WTC11 (cell line): ENCODE measurements around the gene GALNT9. TPM values are rescaled to one million over a fixed set of nuclear protein-coding genes. Genes with fewer than 3 reads are reported as not detected.
"Not testable (repeated sequence)": the region's sequence is repeated elsewhere in the genome, so short reads cannot be mapped to it uniquely, and the experiment has no call there.

Experiments
- ATAC-seq: fragments of 200-7000 bp; cut with Tn5 transposase; 2 replicates; pipeline ENCODE4 v1.10.0; 2021; ENCODE audit warnings: mild to moderate bottlenecking, moderate library complexity
- CTCF ChIA-PET: fragments of 300-600 bp; sonication (Branson Sonifier 250); formaldehyde crosslinking; loops from one replicate; lab custom pipeline; 2021; ENCODE audit warnings: antibody characterized with exemption; lab: Charles Lee
- POLR2A ChIA-PET: fragments of 350-600 bp; sonication (Branson Sonifier 250); formaldehyde crosslinking; loops from one replicate; lab custom pipeline; 2021; ENCODE audit warnings: antibody characterized with exemption; lab: Charles Lee
- DNase-seq: peaks from one replicate; pipeline ENCODE4 v3.0.0; 2021; ENCODE audit warnings: low spot score
- H3K27ac Mint-ChIP-seq: 2 replicates; pipeline ENCODE4 v1.8.0; 2021; ENCODE audit warnings: mixed read lengths
- H3K27me3 Mint-ChIP-seq: 2 replicates; pipeline ENCODE4 v1.8.0; 2021; ENCODE audit warnings: low read depth, mild to moderate bottlenecking, moderate library complexity, mixed read lengths
- H3K36me3 Mint-ChIP-seq: 2 replicates; pipeline ENCODE4 v1.8.0; 2021; ENCODE audit warnings: mixed read lengths
- H3K4me1 Mint-ChIP-seq: 2 replicates; pipeline ENCODE4 v1.8.0; 2022; ENCODE audit warnings: mixed read lengths
- H3K4me3 Mint-ChIP-seq: 2 replicates; pipeline ENCODE4 v1.8.0; 2021; ENCODE audit warnings: mild to moderate bottlenecking, moderate library complexity, mixed read lengths
- H3K9me3 Mint-ChIP-seq: 2 replicates; pipeline ENCODE4 v1.8.0; 2021; ENCODE audit warnings: mixed read lengths
- ELF4 ChIP-seq: sonication (generic); formaldehyde crosslinking; IDR thresholded peaks from 2 replicates; pipeline ENCODE4 v1.8.1; 2022; ENCODE audit warnings: low read depth, mild to moderate bottlenecking, moderate library complexity, missing genetic modification reagents
- HMGA2 ChIP-seq: fragments of 250-450 bp; sonication (Bioruptor Pico); IDR thresholded peaks from 2 replicates; pipeline ENCODE4 v1.4.0; 2021; ENCODE audit warnings: mild to moderate bottlenecking, moderate library complexity
- IRF2 ChIP-seq: sonication (generic); formaldehyde crosslinking; IDR thresholded peaks from 2 replicates; pipeline ENCODE4 v1.8.0; 2022; ENCODE audit warnings: low read depth, missing genetic modification reagents, borderline replicate concordance
- MXD4 ChIP-seq: fragments of 250-450 bp; sonication (Bioruptor Pico); IDR thresholded peaks from 2 replicates; pipeline ENCODE4 v1.8.0; 2021; ENCODE audit warnings: mild to moderate bottlenecking, moderate library complexity, borderline replicate concordance
- NFATC4 ChIP-seq: fragments of 250-450 bp; sonication (Bioruptor Pico); IDR thresholded peaks from 2 replicates; pipeline ENCODE4 v1.9.0; 2021; ENCODE audit warnings: mild to moderate bottlenecking
- NFYB ChIP-seq: sonication (generic); formaldehyde crosslinking; conservative IDR thresholded peaks from 2 replicates; pipeline ENCODE4 v1.8.0; 2022; ENCODE audit warnings: low read depth, missing genetic modification reagents
- NR2C2 ChIP-seq: sonication (generic); formaldehyde crosslinking; IDR thresholded peaks from 2 replicates; pipeline ENCODE4 v1.8.0; 2022; ENCODE audit warnings: mild to moderate bottlenecking, missing genetic modification reagents
- NR3C1 ChIP-seq: sonication (generic); formaldehyde crosslinking; conservative IDR thresholded peaks from 2 replicates; pipeline ENCODE4 v1.8.1; 2023; ENCODE audit warnings: low read depth, mild to moderate bottlenecking, missing genetic modification reagents
- OVOL2 ChIP-seq: fragments of 250-450 bp; sonication (Bioruptor Pico); IDR thresholded peaks from 2 replicates; pipeline ENCODE4 v1.9.0; 2021; ENCODE audit warnings: mild to moderate bottlenecking, borderline replicate concordance
- RELA ChIP-seq: sonication (generic); formaldehyde crosslinking; IDR thresholded peaks from 2 replicates; pipeline ENCODE4 v1.8.1; 2022; ENCODE audit warnings: missing genetic modification reagents, mild to moderate bottlenecking, borderline replicate concordance
- ZNF121 ChIP-seq: sonication (generic); formaldehyde crosslinking; IDR thresholded peaks from 2 replicates; pipeline ENCODE4 v1.8.0; 2023; ENCODE audit warnings: missing genetic modification reagents
- total RNA-seq: library from RNA; stranded (reverse); gene quantifications from 3 replicates; pipeline ENCODE4 v1.2.3, GENCODE V29; 2021
- TF ChIP-seq, protein P1 (sequence below): sonication (generic); formaldehyde crosslinking; IDR thresholded peaks from 2 replicates; pipeline ENCODE4 v1.8.0; 2023; ENCODE audit warnings: missing genetic modification reagents, mild to moderate bottlenecking, borderline replicate concordance
- TF ChIP-seq, protein P2 (sequence below): sonication (generic); formaldehyde crosslinking; IDR thresholded peaks from 2 replicates; pipeline ENCODE4 v1.8.0; 2022; ENCODE audit warnings: mild to moderate bottlenecking, missing genetic modification reagents
- TF ChIP-seq, protein P3 (sequence below): sonication (generic); formaldehyde crosslinking; IDR thresholded peaks from 2 replicates; pipeline ENCODE4 v1.8.1; 2022; ENCODE audit warnings: missing genetic modification reagents, borderline replicate concordance
- TF ChIP-seq, protein P4 (sequence below): fragments of 200-600 bp; IDR thresholded peaks from 2 replicates; pipeline ENCODE4 v1.8.0; 2022; ENCODE audit warnings: antibody characterized with exemption
- TF ChIP-seq, protein P5 (sequence below): sonication (generic); formaldehyde crosslinking; IDR thresholded peaks from 2 replicates; pipeline ENCODE4 v1.8.1; 2023; ENCODE audit warnings: mild to moderate bottlenecking, missing genetic modification reagents, moderate library complexity

The GALNT9 gene
- total RNA-seq, 1 experiment from 2014 or later, result 0.90 TPM

DNA sequence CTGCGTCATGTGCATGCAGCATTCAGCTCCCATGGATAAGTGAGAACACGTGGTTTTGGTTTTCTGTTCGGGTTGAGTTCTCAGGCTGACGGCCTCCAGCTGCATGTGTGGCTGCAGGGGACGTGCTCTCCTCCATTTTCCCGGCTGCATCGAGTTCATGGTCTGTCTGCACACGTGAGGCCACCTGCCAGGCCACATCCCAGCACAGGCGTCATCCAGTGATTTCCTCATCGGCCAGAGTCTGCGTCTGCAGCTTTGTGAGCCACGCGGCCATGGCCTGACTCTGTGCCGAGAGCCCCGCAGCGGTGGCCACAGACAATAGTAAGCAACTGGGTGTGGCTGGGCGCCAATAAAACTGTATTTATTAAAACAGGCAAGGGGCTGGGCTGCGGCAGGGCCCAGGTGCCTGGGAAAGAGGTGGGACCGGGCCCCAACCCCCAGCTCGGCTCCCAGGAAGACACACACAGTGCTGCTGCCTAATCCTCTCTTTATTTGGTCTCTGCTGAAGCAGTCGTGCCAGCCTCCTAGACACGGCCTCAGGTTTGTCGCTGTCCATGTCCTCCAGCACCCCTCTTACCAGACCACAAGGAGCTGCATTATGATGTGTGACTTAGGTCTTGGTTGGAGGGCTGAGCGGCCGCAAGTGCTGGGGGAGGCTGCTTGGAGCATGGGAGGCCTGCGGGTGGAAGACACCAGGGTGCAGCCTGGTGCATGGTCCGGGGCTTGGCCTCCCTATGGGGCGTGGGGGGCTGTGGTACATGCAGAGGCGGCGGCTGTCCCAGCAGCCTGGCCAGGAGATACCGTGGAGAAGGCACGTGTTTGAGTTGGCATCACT, 133.1 kb downstream of the GALNT9 start (continued):
- TF ChIP-seq, protein P1, sequence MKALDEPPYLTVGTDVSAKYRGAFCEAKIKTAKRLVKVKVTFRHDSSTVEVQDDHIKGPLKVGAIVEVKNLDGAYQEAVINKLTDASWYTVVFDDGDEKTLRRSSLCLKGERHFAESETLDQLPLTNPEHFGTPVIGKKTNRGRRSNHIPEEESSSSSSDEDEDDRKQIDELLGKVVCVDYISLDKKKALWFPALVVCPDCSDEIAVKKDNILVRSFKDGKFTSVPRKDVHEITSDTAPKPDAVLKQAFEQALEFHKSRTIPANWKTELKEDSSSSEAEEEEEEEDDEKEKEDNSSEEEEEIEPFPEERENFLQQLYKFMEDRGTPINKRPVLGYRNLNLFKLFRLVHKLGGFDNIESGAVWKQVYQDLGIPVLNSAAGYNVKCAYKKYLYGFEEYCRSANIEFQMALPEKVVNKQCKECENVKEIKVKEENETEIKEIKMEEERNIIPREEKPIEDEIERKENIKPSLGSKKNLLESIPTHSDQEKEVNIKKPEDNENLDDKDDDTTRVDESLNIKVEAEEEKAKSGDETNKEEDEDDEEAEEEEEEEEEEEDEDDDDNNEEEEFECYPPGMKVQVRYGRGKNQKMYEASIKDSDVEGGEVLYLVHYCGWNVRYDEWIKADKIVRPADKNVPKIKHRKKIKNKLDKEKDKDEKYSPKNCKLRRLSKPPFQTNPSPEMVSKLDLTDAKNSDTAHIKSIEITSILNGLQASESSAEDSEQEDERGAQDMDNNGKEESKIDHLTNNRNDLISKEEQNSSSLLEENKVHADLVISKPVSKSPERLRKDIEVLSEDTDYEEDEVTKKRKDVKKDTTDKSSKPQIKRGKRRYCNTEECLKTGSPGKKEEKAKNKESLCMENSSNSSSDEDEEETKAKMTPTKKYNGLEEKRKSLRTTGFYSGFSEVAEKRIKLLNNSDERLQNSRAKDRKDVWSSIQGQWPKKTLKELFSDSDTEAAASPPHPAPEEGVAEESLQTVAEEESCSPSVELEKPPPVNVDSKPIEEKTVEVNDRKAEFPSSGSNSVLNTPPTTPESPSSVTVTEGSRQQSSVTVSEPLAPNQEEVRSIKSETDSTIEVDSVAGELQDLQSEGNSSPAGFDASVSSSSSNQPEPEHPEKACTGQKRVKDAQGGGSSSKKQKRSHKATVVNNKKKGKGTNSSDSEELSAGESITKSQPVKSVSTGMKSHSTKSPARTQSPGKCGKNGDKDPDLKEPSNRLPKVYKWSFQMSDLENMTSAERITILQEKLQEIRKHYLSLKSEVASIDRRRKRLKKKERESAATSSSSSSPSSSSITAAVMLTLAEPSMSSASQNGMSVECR (CRISPR knock-in tag), result no peak
- TF ChIP-seq, protein P2, sequence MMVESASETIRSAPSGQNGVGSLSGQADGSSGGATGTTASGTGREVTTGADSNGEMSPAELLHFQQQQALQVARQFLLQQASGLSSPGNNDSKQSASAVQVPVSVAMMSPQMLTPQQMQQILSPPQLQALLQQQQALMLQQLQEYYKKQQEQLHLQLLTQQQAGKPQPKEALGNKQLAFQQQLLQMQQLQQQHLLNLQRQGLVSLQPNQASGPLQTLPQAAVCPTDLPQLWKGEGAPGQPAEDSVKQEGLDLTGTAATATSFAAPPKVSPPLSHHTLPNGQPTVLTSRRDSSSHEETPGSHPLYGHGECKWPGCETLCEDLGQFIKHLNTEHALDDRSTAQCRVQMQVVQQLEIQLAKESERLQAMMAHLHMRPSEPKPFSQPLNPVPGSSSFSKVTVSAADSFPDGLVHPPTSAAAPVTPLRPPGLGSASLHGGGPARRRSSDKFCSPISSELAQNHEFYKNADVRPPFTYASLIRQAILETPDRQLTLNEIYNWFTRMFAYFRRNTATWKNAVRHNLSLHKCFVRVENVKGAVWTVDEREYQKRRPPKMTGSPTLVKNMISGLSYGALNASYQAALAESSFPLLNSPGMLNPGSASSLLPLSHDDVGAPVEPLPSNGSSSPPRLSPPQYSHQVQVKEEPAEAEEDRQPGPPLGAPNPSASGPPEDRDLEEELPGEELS (CRISPR knock-in tag), result no peak
- TF ChIP-seq NR2C2 (CRISPR knock-in tag), result no peak
- no peak for TF ChIP-seq RELA (CRISPR knock-in tag)
- TF ChIP-seq, protein P3, sequence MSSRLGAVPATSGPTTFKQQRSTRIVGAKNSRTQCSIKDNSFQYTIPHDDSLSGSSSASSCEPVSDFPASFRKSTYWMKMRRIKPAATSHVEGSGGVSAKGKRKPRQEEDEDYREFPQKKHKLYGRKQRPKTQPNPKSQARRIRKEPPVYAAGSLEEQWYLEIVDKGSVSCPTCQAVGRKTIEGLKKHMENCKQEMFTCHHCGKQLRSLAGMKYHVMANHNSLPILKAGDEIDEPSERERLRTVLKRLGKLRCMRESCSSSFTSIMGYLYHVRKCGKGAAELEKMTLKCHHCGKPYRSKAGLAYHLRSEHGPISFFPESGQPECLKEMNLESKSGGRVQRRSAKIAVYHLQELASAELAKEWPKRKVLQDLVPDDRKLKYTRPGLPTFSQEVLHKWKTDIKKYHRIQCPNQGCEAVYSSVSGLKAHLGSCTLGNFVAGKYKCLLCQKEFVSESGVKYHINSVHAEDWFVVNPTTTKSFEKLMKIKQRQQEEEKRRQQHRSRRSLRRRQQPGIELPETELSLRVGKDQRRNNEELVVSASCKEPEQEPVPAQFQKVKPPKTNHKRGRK (CRISPR knock-in tag), result no peak
- TF ChIP-seq, protein P4, sequence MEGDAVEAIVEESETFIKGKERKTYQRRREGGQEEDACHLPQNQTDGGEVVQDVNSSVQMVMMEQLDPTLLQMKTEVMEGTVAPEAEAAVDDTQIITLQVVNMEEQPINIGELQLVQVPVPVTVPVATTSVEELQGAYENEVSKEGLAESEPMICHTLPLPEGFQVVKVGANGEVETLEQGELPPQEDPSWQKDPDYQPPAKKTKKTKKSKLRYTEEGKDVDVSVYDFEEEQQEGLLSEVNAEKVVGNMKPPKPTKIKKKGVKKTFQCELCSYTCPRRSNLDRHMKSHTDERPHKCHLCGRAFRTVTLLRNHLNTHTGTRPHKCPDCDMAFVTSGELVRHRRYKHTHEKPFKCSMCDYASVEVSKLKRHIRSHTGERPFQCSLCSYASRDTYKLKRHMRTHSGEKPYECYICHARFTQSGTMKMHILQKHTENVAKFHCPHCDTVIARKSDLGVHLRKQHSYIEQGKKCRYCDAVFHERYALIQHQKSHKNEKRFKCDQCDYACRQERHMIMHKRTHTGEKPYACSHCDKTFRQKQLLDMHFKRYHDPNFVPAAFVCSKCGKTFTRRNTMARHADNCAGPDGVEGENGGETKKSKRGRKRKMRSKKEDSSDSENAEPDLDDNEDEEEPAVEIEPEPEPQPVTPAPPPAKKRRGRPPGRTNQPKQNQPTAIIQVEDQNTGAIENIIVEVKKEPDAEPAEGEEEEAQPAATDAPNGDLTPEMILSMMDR, result no peak
- no peak for TF ChIP-seq MXD4 (CRISPR knock-in tag)
- TF ChIP-seq NFYB, result no peak
- TF ChIP-seq, protein P5, sequence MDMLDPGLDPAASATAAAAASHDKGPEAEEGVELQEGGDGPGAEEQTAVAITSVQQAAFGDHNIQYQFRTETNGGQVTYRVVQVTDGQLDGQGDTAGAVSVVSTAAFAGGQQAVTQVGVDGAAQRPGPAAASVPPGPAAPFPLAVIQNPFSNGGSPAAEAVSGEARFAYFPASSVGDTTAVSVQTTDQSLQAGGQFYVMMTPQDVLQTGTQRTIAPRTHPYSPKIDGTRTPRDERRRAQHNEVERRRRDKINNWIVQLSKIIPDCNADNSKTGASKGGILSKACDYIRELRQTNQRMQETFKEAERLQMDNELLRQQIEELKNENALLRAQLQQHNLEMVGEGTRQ, result no peak

DNA sequence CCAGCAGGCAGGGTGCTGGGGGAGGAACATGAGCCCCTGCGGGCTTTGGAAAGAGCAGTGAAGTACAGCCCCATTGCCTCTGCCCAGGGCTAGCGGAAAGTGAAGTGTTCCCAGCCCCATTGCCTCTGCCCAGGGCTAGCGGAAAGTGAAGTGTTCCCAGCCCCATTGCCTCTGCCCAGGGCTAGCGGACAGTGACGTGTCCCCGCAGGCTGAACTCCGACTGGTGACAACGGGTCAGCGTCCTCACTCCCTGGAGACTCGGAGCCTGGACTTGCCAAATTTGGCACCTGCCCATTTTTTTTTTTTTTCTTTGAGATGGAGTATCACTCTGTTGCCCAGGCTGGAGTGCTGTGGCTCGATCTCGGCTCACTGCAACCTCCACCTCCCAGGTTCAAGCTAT, 134.1 kb downstream of the GALNT9 start:
- H3K4me3 Mint-ChIP-seq, POLR2A ChIA-PET, H3K27ac Mint-ChIP-seq, DNase-seq, ATAC-seq, H3K4me1 Mint-ChIP-seq: not testable (repeated sequence)
- CTCF ChIA-PET, result interaction anchor here (0.7 to 1.5 kb wide), 3 partner anchors 19 to 151 kb away, joined by 3 read pairs; no protein-coding TSS in a partner anchor
- Mint-ChIP-seq H3K9me3 (peaks cover 14% of the 10 kb centered on the region), H3K27me3 (peaks cover 54% of the 10 kb centered on the region), H3K36me3 (peaks cover 10% of the 10 kb centered on the region)

DNA sequence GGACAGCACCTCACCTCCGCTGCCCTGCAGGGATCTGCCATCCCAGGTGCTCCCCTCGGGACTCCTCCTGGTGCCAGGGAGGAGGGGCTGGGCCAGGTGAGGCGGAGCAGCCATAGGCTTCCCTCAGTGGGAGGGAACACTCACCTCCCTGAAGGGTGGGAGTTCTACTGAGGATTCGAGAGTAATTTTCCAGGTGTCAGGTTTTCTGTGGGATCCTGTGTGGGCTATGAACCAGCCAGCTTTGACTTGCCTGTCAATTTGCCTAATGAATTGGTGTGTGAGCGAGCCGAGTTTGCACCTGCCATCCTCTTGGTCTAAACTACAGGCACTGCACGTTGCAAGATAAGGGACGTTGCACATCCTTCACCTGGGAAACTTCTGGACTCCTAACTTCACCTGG, 134.8 kb downstream of the GALNT9 start:
- no peak overlapping the region for H3K4me3 Mint-ChIP-seq
- peaks cover 53% of the 10 kb centered on the region for H3K27me3 Mint-ChIP-seq
- ChIA-PET POLR2A (no interaction called here), CTCF (interaction anchor here (0.6 to 1.7 kb wide), 16 partner anchors 10 to 134 kb away, joined by 3 to 22 read pairs (median 4); partner anchors contain the start of gene GALNT9)
- H3K9me3 Mint-ChIP-seq, result peaks cover 14% of the 10 kb centered on the region
- H3K27ac Mint-ChIP-seq, result no peak overlapping the region
- H3K4me1 Mint-ChIP-seq, result no peaks in the 10 kb centered on the region
- peaks cover 10% of the 10 kb centered on the region for H3K36me3 Mint-ChIP-seq
- DNase-seq, result no peak
- no peak for ATAC-seq
- TF ChIP-seq, protein P4, result no peak
- TF ChIP-seq OVOL2 (no peak), IRF2 (CRISPR knock-in tag) (no peak), HMGA2 (CRISPR knock-in tag) (no peak), ELF4 (CRISPR knock-in tag) (no peak), ZNF121 (no peak), RELA (CRISPR knock-in tag) (no peak), NR3C1 (CRISPR knock-in tag) (no peak), NFATC4 (CRISPR knock-in tag) (no peak)
